SK-N-SH treated with all-trans-retinoic acid at 6 μM for 48 hours (cell line): Measurements from ENCODE around the gene KXD1.

Experiments used
- ATAC-seq: fragments of 200-7000 bp; cut with Tn5 transposase; 3 replicates; pipeline ENCODE4 v1.9.1; 2020; ENCODE audit warnings: mild to moderate bottlenecking, moderate library complexity
- ARNTL ChIP-seq: fragments of 450-650 bp; formaldehyde crosslinking; IDR thresholded peaks from 2 replicates; pipeline ENCODE4 v1.5.0; 2020; ENCODE audit warnings: low read depth, mild to moderate bottlenecking, moderate library complexity, borderline replicate concordance
- BACH2 ChIP-seq: fragments of 250-450 bp; sonication (Bioruptor Pico); IDR thresholded peaks from 2 replicates; pipeline ENCODE4 v1.9.0; 2021; ENCODE audit warnings: mild to moderate bottlenecking, borderline replicate concordance
- CSDC2 ChIP-seq: fragments of 250-450 bp; sonication (Bioruptor Pico); IDR thresholded peaks from 2 replicates; pipeline ENCODE4 v1.5.0; 2020; ENCODE audit warnings: mild to moderate bottlenecking, moderate library complexity
- ESRRG ChIP-seq: fragments of 250-450 bp; sonication (Bioruptor Pico); IDR thresholded peaks from 2 replicates; pipeline ENCODE4 v1.6.1; 2021; ENCODE audit warnings: mild to moderate bottlenecking
- GLIS3 ChIP-seq: fragments of 250-450 bp; sonication (Bioruptor Pico); IDR thresholded peaks from 2 replicates; pipeline ENCODE4 v1.5.0; 2020; ENCODE audit warnings: mild to moderate bottlenecking, moderate library complexity
- ISL1 ChIP-seq: fragments of 250-450 bp; sonication (Bioruptor Pico); IDR thresholded peaks from 2 replicates; pipeline ENCODE4 v2.1.2; 2022; ENCODE audit warnings: mild to moderate bottlenecking, moderate library complexity
- OSR1 ChIP-seq: fragments of 250-450 bp; sonication (Bioruptor Pico); IDR thresholded peaks from 2 replicates; pipeline ENCODE4 v1.8.0; 2022; ENCODE audit warnings: moderate library complexity, mild to moderate bottlenecking, inconsistent platforms
- PPARA ChIP-seq: fragments of 250-450 bp; sonication (Bioruptor Pico); IDR thresholded peaks from 2 replicates; pipeline ENCODE4 v1.5.0; 2020; ENCODE audit warnings: mild to moderate bottlenecking, borderline replicate concordance
- RARB ChIP-seq: fragments of 250-450 bp; sonication (Bioruptor Pico); IDR thresholded peaks from 2 replicates; pipeline ENCODE4 v1.8.0; 2021; ENCODE audit warnings: mild to moderate bottlenecking, moderate library complexity
- SNAI2 ChIP-seq: fragments of 250-450 bp; sonication (Bioruptor Pico); IDR thresholded peaks from 2 replicates; pipeline ENCODE4 v1.5.0; 2020; ENCODE audit warnings: mild to moderate bottlenecking, moderate library complexity
- TCF4 ChIP-seq: fragments of 250-450 bp; sonication (Bioruptor Pico); IDR thresholded peaks from 2 replicates; pipeline ENCODE4 v1.8.0; 2021; ENCODE audit warnings: mild to moderate bottlenecking, moderate library complexity, borderline replicate concordance
- TOX ChIP-seq: fragments of 250-450 bp; sonication (Bioruptor Pico); IDR thresholded peaks from 2 replicates; pipeline ENCODE4 v1.8.0; 2021; ENCODE audit warnings: mild to moderate bottlenecking, moderate library complexity, borderline replicate concordance
- ZC3H10 ChIP-seq: fragments of 250-450 bp; sonication (Bioruptor Pico); IDR thresholded peaks from 2 replicates; pipeline ENCODE4 v1.5.1; 2021; ENCODE audit warnings: mild to moderate bottlenecking, moderate library complexity
- ZFP3 ChIP-seq: fragments of 250-450 bp; sonication (Bioruptor Pico); IDR thresholded peaks from 2 replicates; pipeline ENCODE4 v1.5.0; 2020; ENCODE audit warnings: mild to moderate bottlenecking, moderate library complexity
- ZFP30 ChIP-seq: fragments of 450-650 bp; formaldehyde crosslinking; IDR thresholded peaks from 2 replicates; pipeline ENCODE4 v1.5.0; 2022; ENCODE audit warnings: mild to moderate bottlenecking, moderate library complexity
- ZNF565 ChIP-seq: fragments of 450-650 bp; formaldehyde crosslinking; conservative IDR thresholded peaks from 2 replicates; pipeline ENCODE4 v1.5.0; 2020; ENCODE audit warnings: low read depth, mild to moderate bottlenecking, moderate library complexity
- ZNF70 ChIP-seq: fragments of 450-650 bp; formaldehyde crosslinking; IDR thresholded peaks from 2 replicates; pipeline ENCODE4 v1.5.0; 2020; ENCODE audit warnings: mild to moderate bottlenecking, moderate library complexity
- TF ChIP-seq, protein P1 (sequence below): fragments of 250-450 bp; sonication (Bioruptor Pico); IDR thresholded peaks from 2 replicates; pipeline ENCODE4 v1.5.1; 2021; ENCODE audit warnings: mild to moderate bottlenecking, moderate library complexity
- TF ChIP-seq, protein P2 (sequence below): fragments of 250-450 bp; sonication (Bioruptor Pico); IDR thresholded peaks from 2 replicates; pipeline ENCODE4 v1.8.0; 2020; ENCODE audit warnings: mild to moderate bottlenecking, moderate library complexity, borderline replicate concordance
- TF ChIP-seq, protein P3 (sequence below): fragments of 250-450 bp; sonication (Bioruptor Pico); IDR thresholded peaks from 2 replicates; pipeline ENCODE4 v1.8.0; 2021; ENCODE audit warnings: low read depth, mild to moderate bottlenecking, moderate library complexity, borderline replicate concordance
- TF ChIP-seq, protein P4 (sequence below): fragments of 250-450 bp; sonication (Bioruptor Pico); IDR thresholded peaks from 2 replicates; pipeline ENCODE4 v1.5.0; 2020; ENCODE audit warnings: mild to moderate bottlenecking, moderate library complexity
- TF ChIP-seq, protein P5 (sequence below): fragments of 250-450 bp; sonication (Bioruptor Pico); IDR thresholded peaks from 2 replicates; pipeline ENCODE4 v1.5.1; 2020; ENCODE audit warnings: low read depth, mild to moderate bottlenecking, moderate library complexity

KXD1 gene

DNA sequence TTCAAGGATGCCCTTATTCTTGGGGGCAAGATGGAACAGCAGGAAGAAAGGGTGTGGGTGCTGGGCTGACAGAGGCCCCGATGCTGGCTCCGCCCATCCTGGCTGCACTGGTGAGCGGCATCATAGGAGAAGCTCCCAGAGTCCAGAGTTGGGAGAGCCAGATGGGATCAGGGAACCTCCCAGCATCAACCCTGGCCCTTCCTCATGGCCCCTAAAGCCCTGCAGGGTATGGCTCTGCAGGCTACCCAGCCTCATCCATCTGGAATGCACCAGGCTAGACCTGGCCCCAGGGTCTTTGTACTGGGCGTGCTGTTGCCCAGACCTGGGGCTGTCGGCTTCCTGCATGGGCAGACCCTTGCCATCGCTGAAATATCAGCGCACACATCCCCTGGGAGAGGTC lies 27.9 kb upstream of the KXD1 start:
- peak; percentile 50 for ATAC-seq
- no peak for TF ChIP-seq ZC3H10 (CRISPR knock-in tag)
- no peak for TF ChIP-seq SNAI2
- TF ChIP-seq ARNTL (CRISPR knock-in tag), result no peak
- TF ChIP-seq ZNF70 (CRISPR knock-in tag), result no peak
- TF ChIP-seq ZFP30 (CRISPR knock-in tag), result no peak
- TF ChIP-seq CSDC2, result no peak
- no peak for TF ChIP-seq BACH2 (CRISPR knock-in tag)
- no peak for TF ChIP-seq ZNF565 (CRISPR knock-in tag)
- TF ChIP-seq, protein P1, sequence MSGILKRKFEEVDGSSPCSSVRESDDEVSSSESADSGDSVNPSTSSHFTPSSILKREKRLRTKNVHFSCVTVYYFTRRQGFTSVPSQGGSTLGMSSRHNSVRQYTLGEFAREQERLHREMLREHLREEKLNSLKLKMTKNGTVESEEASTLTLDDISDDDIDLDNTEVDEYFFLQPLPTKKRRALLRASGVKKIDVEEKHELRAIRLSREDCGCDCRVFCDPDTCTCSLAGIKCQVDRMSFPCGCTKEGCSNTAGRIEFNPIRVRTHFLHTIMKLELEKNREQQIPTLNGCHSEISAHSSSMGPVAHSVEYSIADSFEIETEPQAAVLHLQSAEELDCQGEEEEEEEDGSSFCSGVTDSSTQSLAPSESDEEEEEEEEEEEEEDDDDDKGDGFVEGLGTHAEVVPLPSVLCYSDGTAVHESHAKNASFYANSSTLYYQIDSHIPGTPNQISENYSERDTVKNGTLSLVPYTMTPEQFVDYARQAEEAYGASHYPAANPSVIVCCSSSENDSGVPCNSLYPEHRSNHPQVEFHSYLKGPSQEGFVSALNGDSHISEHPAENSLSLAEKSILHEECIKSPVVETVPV (CRISPR knock-in tag), result no peak
- no peak for TF ChIP-seq TOX
- no peak for TF ChIP-seq GLIS3 (CRISPR knock-in tag)
- TF ChIP-seq ZFP3 (CRISPR knock-in tag), result no peak
- TF ChIP-seq TCF4 (CRISPR knock-in tag), result no peak
- TF ChIP-seq, protein P2, sequence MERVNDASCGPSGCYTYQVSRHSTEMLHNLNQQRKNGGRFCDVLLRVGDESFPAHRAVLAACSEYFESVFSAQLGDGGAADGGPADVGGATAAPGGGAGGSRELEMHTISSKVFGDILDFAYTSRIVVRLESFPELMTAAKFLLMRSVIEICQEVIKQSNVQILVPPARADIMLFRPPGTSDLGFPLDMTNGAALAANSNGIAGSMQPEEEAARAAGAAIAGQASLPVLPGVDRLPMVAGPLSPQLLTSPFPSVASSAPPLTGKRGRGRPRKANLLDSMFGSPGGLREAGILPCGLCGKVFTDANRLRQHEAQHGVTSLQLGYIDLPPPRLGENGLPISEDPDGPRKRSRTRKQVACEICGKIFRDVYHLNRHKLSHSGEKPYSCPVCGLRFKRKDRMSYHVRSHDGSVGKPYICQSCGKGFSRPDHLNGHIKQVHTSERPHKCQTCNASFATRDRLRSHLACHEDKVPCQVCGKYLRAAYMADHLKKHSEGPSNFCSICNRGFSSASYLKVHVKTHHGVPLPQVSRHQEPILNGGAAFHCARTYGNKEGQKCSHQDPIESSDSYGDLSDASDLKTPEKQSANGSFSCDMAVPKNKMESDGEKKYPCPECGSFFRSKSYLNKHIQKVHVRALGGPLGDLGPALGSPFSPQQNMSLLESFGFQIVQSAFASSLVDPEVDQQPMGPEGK (CRISPR knock-in tag), result no peak
- no peak for TF ChIP-seq PPARA
- TF ChIP-seq, protein P3, sequence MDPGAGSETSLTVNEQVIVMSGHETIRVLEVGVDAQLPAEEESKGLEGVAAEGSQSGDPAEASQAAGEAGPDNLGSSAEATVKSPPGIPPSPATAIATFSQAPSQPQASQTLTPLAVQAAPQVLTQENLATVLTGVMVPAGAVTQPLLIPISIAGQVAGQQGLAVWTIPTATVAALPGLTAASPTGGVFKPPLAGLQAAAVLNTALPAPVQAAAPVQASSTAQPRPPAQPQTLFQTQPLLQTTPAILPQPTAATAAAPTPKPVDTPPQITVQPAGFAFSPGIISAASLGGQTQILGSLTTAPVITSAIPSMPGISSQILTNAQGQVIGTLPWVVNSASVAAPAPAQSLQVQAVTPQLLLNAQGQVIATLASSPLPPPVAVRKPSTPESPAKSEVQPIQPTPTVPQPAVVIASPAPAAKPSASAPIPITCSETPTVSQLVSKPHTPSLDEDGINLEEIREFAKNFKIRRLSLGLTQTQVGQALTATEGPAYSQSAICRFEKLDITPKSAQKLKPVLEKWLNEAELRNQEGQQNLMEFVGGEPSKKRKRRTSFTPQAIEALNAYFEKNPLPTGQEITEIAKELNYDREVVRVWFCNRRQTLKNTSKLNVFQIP, result no peak
- TF ChIP-seq ESRRG (CRISPR knock-in tag), result no peak

DNA sequence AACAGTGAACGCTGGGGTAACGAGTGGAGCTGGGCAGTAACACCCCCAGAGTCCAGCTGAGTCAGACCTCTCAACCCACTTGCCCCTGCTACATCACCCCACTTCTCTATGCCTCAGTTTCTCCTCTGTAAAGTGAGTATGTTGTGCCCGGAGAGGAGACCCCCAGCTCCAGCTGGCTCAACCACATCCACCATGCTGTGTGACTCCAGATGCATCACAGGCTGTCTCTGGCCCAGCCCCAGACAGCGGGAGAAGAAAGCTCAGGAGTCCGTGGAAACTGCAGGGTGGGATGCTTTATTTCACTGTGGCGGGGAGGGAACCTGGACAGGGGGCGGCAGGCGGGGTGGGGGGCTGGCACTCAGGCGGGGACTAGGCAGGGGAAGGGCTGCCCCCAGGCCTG lies 26.2 kb upstream of the KXD1 start:
- ATAC-seq, result no peak
- TF ChIP-seq ISL1 (CRISPR knock-in tag), result no peak
- no peak for TF ChIP-seq GLIS3 (CRISPR knock-in tag)
- TF ChIP-seq TOX, result no peak
- TF ChIP-seq SNAI2, result no peak
- TF ChIP-seq, protein P3, result no peak
- no peak for TF ChIP-seq OSR1
- TF ChIP-seq, protein P4, sequence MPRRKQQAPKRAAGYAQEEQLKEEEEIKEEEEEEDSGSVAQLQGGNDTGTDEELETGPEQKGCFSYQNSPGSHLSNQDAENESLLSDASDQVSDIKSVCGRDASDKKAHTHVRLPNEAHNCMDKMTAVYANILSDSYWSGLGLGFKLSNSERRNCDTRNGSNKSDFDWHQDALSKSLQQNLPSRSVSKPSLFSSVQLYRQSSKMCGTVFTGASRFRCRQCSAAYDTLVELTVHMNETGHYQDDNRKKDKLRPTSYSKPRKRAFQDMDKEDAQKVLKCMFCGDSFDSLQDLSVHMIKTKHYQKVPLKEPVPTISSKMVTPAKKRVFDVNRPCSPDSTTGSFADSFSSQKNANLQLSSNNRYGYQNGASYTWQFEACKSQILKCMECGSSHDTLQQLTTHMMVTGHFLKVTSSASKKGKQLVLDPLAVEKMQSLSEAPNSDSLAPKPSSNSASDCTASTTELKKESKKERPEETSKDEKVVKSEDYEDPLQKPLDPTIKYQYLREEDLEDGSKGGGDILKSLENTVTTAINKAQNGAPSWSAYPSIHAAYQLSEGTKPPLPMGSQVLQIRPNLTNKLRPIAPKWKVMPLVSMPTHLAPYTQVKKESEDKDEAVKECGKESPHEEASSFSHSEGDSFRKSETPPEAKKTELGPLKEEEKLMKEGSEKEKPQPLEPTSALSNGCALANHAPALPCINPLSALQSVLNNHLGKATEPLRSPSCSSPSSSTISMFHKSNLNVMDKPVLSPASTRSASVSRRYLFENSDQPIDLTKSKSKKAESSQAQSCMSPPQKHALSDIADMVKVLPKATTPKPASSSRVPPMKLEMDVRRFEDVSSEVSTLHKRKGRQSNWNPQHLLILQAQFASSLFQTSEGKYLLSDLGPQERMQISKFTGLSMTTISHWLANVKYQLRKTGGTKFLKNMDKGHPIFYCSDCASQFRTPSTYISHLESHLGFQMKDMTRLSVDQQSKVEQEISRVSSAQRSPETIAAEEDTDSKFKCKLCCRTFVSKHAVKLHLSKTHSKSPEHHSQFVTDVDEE (CRISPR knock-in tag), result no peak
- TF ChIP-seq, protein P5, sequence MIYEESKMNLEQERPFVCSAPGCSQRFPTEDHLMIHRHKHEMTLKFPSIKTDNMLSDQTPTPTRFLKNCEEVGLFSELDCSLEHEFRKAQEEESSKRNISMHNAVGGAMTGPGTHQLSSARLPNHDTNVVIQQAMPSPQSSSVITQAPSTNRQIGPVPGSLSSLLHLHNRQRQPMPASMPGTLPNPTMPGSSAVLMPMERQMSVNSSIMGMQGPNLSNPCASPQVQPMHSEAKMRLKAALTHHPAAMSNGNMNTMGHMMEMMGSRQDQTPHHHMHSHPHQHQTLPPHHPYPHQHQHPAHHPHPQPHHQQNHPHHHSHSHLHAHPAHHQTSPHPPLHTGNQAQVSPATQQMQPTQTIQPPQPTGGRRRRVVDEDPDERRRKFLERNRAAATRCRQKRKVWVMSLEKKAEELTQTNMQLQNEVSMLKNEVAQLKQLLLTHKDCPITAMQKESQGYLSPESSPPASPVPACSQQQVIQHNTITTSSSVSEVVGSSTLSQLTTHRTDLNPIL (CRISPR knock-in tag), result no peak
- TF ChIP-seq TCF4 (CRISPR knock-in tag), result no peak
- no peak for TF ChIP-seq RARB (CRISPR knock-in tag)
- TF ChIP-seq ZNF70 (CRISPR knock-in tag), result no peak
- TF ChIP-seq, protein P2 (CRISPR knock-in tag), result no peak
- no peak for TF ChIP-seq ARNTL (CRISPR knock-in tag)
- TF ChIP-seq, protein P1 (CRISPR knock-in tag), result no peak
- TF ChIP-seq ZFP30 (CRISPR knock-in tag), result no peak
- TF ChIP-seq ZNF565 (CRISPR knock-in tag), result no peak
- TF ChIP-seq CSDC2, result no peak
